Stimulated activated CD4-positive, alpha-beta T cell treated with anti-CD3 and anti-CD28 coated beads, Interleukin-1b, Interleukin-23, amount 100 ng/mL, for 24 hours (primary cell): ENCODE results near the gene PPFIA1.

Experiments
- DNase-seq, 4 experiments: peaks; one replicate each; pipeline ENCODE4 v3.0.0-alpha.2; 2020; ENCODE audit warnings: low read depth in 4 of 4, low spot score in 1 of 4

The PPFIA1 gene

GRCh38 chr11:70353900-70354568, 83.5 kb downstream of the PPFIA1 start:
- DNase-seq, result no peak

DNA sequence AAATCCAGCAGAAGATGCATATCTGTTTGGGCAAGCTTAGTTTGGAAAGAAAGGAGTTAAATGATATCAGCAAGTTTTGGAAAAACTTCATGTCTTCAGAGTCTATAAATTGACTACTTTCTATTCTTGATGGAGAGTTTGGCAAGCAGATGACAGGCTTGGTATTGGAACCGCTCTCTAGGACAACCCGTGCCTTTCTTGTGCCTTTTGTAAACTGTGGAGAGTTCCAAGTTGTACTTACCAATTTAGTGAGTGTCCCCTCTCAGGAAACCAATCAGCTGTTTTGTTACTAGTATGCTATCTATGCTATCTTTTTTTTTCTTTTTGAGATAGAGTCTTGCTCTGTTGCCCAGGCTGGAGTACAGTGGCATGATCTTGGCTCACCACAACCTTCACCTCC, 84.1 kb downstream of the PPFIA1 start:
- DNase-seq, result no peak

DNA sequence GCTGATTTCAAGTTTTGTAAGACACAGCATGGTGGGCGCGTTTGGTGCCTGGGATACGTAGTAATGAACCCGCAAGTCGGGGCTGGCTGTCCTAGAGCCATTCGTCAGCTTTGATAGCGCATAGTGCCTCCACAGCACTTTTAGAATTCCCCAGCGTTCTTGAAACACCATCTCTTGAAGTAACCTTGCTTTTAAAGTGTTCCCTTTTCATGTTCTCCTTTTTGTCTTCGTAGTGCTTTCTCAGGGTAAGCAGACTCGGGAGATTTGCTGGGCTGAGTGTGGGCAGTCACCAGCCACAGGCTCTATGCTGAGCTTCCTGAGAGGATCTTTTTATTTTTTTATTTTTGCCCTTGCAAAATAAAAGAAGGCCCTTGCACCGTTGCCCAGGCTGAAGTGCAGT, 88.3 kb downstream of the PPFIA1 start:
- no peak for DNase-seq

DNA sequence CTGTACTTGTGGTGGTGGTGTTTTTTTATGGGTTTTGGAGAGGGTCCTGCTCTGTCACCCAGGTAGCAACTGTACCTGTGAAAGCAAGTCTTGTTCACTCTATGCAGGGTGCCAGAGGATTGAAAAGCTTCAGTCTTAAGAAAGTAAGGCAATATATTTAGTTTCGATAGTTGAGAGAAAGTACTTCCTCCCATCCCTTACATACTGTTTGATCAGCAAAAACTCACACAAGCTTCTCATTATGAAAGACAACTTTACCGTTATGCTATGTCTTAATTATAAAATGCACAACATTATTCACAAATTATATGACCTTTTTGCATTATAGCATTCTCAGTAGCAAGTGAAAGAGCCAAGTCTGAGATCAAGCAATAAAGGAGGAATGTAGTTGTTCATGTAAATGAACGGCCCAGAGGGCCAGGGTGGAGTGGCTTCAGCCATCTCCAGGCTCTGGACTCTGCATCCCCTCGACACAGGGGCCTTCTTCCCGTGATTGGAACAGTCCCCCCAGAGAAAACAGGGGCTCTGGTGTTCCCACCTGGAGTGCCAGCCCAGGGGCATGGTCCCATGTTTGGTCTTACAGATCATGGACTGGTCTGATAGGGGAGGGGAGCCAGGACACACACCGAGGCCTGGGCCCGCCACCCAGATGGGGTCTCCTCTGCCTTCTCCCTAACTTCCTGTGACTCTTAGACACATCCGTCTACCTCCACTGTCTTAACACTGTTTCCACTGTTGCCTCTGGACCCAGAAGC, 89.1 kb downstream of the PPFIA1 start:
- no peak for DNase-seq

DNA sequence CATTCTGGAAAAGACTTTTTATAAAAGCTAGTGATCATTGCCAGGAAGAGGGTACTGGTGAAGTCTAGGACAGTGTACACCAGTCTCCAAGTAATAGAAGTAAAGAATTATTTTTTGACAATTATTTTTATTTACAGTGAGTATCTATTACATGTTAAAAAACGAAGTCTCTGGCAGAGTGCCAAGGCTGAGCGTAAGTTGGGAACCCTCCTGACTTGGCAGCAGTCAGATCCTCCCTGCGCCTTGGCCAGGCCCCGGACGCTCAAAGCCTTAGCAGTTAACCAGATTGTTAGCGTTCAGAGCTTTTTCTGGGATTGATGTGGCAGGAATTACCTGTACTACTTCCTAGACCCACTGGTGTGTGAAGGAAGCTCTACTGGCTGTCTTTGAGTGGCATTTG, 89.7 kb downstream of the PPFIA1 start:
- DNase-seq, result no peak

- no peak for DNase-seq
Measured at GRCh38 chr11:70364178-70364577, 93.7 kb downstream of the PPFIA1 start.

DNA sequence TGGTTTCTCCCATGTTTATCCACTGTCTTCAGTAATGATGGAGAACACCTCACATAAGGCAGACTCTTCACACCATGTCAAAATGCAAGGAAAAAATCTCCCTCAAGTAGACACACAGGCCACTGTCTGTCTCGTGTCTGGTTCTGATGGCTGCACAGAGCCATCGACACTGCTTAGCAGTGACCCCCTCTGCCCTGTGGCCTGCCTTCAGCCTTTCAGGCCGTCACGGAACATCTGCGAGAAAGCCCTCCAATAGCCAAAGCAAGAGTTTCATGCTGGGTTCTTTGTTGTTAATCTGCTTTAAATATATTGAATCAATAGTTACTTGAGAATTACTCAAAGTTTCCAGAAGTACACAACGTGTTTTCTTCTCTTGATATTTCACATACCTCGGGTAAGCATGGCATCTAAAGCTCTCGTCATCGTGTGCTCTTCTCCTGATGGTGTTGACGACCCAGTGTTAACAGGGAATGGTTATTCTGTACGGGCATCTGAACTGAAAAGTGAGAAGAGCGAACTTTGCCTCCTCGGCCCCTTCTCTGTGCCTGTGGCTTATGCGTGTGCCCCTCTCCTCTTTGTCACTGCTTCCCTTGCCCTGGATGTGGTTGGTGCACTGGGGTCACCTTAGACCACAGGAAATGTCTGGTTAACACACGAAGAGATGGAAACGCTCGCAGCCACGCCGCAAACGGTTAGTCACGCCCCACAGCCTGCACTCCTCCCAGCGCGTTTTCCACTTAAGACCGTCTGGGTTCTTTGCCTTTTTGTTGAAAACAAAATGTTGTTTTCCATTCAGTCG, 94.5 kb downstream of the PPFIA1 start:
- peak; percentile 21 to 69 (median 42) for DNase-seq

DNA sequence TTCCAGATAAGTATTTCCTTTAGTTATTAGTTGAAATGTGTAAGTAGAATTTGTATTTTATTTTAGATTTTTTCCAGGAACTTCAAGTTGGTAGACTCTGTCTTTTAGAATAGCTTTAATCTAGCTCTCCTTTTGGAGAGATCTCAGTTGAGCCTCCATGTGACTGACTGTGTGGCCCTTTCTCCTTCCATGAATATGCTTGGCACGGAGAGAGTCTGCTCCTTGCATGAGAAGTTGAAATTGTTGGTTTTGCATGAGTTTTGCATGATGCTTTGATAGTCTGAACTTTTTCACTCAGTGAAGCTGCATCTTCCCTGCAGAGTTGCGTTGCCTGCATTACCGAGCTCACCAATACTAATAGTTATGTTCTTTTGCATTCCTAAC, 95.0 kb downstream of the PPFIA1 start:
- DNase-seq, result no peak

- DNase-seq, result no peak
Measured at GRCh38 chr11:70367071-70367470, 96.6 kb downstream of the PPFIA1 start.

GRCh38 chr11:70368961-70369360, 98.5 kb downstream of the PPFIA1 start:
- DNase-seq, result no peak

GRCh38 chr11:70371241-70371640, 100.8 kb downstream of the PPFIA1 start:
- DNase-seq, result no peak

DNA sequence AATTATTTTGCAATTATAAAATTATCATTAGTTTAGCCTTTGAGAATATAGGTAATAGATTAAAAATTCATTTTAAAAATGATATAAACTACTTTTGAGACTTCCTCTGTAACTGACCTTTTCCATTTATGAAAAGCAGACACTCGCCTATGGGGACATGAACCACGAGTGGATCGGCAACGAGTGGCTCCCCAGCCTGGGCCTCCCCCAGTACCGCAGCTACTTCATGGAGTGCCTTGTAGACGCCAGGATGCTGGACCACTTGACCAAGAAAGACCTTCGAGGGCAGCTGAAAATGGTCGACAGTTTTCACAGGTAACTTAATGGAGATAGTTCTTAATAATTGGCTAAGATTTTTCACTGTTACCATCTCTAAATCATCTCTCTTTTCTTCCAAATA, 101.6 kb downstream of the PPFIA1 start:
- DNase-seq, result no peak

DNA sequence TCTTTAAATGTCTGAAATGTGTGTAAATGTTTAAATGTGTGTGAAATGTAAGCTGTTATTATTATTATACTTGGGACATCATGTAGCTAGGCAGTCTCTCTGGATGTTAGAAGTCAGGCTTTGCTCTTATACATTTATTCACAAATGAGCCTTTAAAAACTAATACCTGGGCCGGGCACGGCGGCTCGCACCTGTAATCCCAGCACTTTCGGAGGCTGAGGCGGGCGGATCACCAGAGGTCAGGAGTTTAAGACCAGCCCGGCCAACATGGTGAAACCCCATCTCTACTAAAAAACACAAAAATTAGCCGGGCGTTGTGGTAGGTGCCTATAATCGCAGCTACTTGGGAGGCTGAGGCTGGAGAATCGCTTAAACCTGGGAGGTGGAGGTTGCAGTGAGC, 106.1 kb downstream of the PPFIA1 start:
- DNase-seq, result no peak

- DNase-seq, result no peak
Measured at GRCh38 chr11:70377645-70378044, 107.2 kb downstream of the PPFIA1 start.

- DNase-seq, result no peak
Measured at GRCh38 chr11:70378506-70379134, 108.1 kb downstream of the PPFIA1 start.

DNA sequence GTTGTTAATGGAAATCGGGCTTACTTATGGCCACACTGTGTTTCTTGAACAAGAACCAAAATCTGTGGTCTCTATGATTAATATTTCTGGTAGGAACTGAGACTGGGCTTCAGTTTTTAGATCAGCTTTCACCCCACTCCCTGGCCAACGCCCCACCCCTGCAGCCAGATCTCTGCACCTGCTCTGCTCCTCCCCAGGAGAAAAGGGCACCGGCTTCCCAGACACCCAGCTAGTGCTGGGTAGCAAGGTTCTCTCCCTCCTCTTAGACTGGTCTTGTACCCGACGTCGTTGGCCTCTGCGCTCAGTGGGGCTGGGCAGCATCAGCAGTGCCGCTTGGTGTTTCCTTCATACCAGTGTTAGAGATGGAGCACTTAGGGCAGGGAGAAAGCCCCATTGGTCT, 110.9 kb downstream of the PPFIA1 start:
- DNase-seq, result no peak

GRCh38 chr11:70381872-70382861, 111.7 kb downstream of the PPFIA1 start:
- no peak for DNase-seq

- no peak for DNase-seq
Measured at GRCh38 chr11:70383664-70384565, 113.4 kb downstream of the PPFIA1 start.

GRCh38 chr11:70384566-70385152, 114.2 kb downstream of the PPFIA1 start:
- no peak for DNase-seq
